ENCODE results near the gene ROCK2.

Gene ROCK2

DNA sequence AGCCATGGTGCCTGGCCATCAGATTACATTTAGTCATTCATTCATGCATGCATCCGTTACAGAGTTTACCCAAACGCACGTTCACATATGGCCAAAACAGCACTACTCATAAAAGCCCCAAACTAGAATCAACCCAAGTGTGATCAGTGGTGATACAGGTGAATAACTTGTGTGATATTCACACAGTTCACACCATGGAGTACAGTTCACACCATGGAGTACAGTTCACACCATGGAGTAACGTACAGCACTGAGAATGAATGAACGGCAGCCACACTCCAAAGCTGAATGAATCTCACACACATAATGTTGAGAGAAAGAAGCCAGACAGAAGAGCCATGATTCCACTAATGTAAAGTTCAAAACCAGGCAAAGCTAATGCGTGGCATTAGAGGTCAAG lies 201.4 kb downstream of the ROCK2 start:
- TF ChIP-seq, protein P1, sequence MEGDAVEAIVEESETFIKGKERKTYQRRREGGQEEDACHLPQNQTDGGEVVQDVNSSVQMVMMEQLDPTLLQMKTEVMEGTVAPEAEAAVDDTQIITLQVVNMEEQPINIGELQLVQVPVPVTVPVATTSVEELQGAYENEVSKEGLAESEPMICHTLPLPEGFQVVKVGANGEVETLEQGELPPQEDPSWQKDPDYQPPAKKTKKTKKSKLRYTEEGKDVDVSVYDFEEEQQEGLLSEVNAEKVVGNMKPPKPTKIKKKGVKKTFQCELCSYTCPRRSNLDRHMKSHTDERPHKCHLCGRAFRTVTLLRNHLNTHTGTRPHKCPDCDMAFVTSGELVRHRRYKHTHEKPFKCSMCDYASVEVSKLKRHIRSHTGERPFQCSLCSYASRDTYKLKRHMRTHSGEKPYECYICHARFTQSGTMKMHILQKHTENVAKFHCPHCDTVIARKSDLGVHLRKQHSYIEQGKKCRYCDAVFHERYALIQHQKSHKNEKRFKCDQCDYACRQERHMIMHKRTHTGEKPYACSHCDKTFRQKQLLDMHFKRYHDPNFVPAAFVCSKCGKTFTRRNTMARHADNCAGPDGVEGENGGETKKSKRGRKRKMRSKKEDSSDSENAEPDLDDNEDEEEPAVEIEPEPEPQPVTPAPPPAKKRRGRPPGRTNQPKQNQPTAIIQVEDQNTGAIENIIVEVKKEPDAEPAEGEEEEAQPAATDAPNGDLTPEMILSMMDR (IDR thresholded peaks at IDR 0.05; ENCODE audit: borderline replicate concordance, control extremely low read depth, extremely low read depth, insufficient read depth, missing control alignments), result no peak

DNA sequence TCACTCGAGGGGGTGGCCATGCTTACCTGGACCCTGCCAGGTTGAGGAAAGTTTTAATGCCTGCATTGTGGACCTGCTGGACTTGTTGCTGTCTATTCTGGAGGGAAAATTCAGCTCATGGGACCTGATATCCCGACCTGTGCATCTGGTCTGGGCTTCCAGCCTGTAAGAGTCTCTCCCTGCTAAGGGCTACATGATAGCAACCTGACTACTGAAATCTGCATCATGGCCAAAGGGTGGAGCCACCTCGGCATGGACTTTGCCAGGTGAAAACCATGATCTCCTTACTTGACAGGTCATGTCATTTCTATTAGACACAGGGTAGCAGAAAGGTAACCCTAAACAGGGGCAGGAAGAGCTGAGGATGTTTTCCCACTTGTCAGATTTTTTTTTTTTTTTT lies 202.1 kb downstream of the ROCK2 start:
- no peak for DNase-seq (ENCODE audit: low spot score)
- in situ Hi-C loops (cut with MboI; ENCODE audit: low sequenced_read_pairs, unreplicated experiment), result loop anchor here (25.0 kb wide), 1 partner anchor 270 kb away; no protein-coding TSS in a partner anchor
- TF ChIP-seq, protein P1 (IDR thresholded peaks at IDR 0.05; ENCODE audit: borderline replicate concordance, control extremely low read depth, extremely low read depth, insufficient read depth, missing control alignments), result no peak

More for the DNA sequence above, 201.4 kb downstream of the ROCK2 start:
- DNase-seq (ENCODE audit: low spot score), result no peak
- in situ Hi-C loops (cut with MboI; ENCODE audit: low sequenced_read_pairs, unreplicated experiment), result loop anchor here (25.0 kb wide), 1 partner anchor 269 kb away; no protein-coding TSS in a partner anchor

DNA sequence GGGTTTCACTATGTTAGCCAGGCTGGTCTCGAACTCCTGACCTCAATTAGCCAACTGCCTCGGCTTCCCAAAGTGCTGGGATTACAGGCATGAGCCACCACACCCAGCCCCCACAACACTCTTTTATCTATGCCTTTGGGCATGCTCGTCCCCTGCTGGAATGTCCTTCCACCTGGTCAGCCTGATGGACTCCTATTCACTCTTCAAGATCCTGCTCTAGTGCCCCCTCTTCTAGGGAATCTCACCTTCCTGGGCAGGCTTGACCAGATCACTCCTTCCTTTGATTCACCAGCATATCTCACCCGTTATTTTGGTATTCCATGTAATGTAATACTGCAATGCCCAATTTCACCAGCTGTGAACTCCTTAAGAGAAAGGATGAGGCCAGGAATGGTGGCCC lies 203.1 kb downstream of the ROCK2 start:
- in situ Hi-C loops (cut with MboI; ENCODE audit: low sequenced_read_pairs, unreplicated experiment), result loop anchor here (25.0 kb wide), 1 partner anchor 271 kb away; no protein-coding TSS in a partner anchor
- DNase-seq (ENCODE audit: low spot score), result no peak
- TF ChIP-seq, protein P1 (IDR thresholded peaks at IDR 0.05; ENCODE audit: borderline replicate concordance, control extremely low read depth, extremely low read depth, insufficient read depth, missing control alignments), result no peak

DNA sequence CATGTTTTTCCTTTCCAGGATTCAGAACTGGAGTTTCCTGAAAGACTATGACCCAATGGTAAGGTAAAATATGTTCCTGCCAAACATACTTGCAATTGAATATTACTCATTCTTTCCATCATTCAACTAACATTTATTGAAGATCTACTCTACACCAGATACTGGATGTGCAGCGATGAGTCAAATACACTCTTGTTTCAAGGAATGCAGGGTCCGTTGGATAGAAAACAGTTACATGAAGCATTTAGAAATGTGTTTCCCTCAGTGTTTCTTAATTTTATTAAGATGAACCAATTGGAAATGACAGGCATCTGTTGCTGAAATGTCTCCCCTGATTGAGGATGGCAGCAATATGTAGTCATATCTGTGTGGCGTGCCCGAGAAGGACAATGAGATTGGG lies 203.9 kb downstream of the ROCK2 start:
- DNase-seq (ENCODE audit: low spot score), result no peak
- in situ Hi-C loops (cut with MboI; ENCODE audit: low sequenced_read_pairs, unreplicated experiment), result loop anchor here (25.0 kb wide), 1 partner anchor 272 kb away; no protein-coding TSS in a partner anchor

DNA sequence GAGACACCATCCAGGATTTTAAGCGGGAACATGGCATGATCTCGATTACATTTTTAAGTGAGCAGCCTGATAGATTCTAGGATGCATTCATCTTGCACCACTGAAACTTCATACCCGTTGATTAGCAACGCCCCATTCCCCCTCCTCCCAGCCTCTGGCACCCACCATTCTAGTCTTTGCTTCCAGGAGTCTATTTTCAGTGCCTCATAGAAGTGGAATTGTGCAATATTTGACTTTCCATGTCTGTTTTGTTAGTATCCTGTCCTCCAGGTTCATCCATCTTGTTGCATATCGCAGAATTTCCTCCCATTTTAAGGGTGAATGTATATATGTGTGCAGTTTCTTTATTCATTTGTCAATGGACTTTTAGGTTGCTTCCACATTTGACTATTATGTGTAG lies 210.1 kb downstream of the ROCK2 start:
- no peak for DNase-seq (ENCODE audit: low spot score)
- in situ Hi-C loops (cut with MboI; ENCODE audit: low sequenced_read_pairs, unreplicated experiment), result loop anchor here (10.0 to 25.0 kb wide), 2 partner anchors 278 to 450 kb away; no protein-coding TSS in a partner anchor
- TF ChIP-seq, protein P1 (IDR thresholded peaks at IDR 0.05; ENCODE audit: borderline replicate concordance, control extremely low read depth, extremely low read depth, insufficient read depth, missing control alignments), result no peak

More for the DNA sequence above, 203.9 kb downstream of the ROCK2 start:
- TF ChIP-seq, protein P1 (IDR thresholded peaks at IDR 0.05; ENCODE audit: borderline replicate concordance, control extremely low read depth, extremely low read depth, insufficient read depth, missing control alignments), result no peak

DNA sequence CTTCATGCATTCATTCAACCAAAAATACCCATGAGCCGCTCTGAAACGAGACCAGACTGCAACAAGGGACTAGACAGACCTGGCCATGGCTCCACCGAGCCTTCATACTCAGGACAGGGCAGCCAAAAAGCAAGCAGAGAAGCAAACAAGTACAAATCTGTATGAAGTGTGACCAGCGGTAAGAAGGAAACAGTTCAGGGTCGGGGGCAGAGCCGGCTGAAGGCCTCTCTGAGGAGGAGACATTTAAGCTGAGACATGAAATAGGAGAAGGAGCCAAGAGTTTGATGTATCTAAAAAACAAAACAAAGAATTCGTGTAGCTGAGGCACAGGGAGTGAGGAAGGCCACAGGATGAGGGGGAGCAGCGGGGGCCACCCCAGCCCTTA lies 210.5 kb downstream of the ROCK2 start:
- in situ Hi-C loops (cut with MboI; ENCODE audit: low sequenced_read_pairs, unreplicated experiment), result loop anchor here (10.0 to 25.0 kb wide), 2 partner anchors 278 to 451 kb away; no protein-coding TSS in a partner anchor

More for the DNA sequence above, 210.5 kb downstream of the ROCK2 start:
- no peak for DNase-seq (ENCODE audit: low spot score)
- TF ChIP-seq, protein P1 (IDR thresholded peaks at IDR 0.05; ENCODE audit: borderline replicate concordance, control extremely low read depth, extremely low read depth, insufficient read depth, missing control alignments), result no peak

All from GM13976 (cell line).